ENCODE measurements around the gene RO60.

DNA sequence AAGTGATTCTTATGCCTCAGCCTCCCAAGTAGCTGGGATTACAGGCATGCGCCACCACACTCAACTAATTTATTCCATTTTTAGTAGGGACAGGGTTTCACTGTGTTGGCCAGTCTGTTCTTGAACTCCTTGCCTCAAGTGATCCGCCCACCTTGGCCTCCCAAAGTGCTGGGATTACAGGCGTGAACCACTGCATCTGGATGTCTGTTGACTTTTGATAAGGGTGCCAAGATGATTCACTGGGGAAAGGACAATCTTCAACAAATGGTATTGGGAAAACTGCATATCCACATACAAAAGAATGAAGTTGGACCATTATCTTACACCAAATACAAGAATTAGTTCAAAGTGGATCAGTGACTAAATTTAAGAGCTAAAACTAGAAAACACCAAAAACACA, 19.8 kb downstream of the RO60 start:
- no peak for TF ChIP-seq EZH2phosphoT487 (IDR thresholded peaks at IDR 0.05; ENCODE audit: insufficient read depth, low read depth)
- no peak for TF ChIP-seq EZH2 (IDR thresholded peaks at IDR 0.05; ENCODE audit: insufficient read depth, poor library complexity, severe bottlenecking)
